ENCODE measurements around the gene TCEAL4.

Gene TCEAL4

DNA sequence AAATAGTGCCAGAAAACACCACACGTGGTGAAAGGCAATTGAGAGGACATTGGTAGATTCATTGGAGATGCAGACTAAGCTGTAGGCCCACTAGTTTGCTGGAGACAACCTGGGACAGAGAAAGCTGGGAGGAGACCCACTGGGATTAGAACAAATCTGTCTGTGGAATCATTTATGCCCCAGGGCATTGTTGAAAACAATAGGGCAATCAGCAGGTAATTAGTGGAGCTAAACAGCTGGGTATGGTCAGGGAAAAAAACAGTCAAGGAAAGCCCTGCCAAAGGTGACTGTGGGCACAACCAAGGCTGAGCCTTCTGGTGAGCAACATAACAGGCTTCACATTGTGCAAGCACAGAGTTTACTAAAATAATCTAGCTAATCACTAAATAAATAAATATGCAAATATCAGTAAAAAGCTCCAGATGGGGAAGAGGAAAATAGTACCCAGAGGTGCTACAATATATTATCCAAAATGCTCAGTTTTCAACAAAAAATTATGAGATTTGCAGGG is 31.4 kb downstream of the TCEAL4 start:
- no peak overlapping the region for H3K27ac ChIP-seq
- TF ChIP-seq, protein P1, sequence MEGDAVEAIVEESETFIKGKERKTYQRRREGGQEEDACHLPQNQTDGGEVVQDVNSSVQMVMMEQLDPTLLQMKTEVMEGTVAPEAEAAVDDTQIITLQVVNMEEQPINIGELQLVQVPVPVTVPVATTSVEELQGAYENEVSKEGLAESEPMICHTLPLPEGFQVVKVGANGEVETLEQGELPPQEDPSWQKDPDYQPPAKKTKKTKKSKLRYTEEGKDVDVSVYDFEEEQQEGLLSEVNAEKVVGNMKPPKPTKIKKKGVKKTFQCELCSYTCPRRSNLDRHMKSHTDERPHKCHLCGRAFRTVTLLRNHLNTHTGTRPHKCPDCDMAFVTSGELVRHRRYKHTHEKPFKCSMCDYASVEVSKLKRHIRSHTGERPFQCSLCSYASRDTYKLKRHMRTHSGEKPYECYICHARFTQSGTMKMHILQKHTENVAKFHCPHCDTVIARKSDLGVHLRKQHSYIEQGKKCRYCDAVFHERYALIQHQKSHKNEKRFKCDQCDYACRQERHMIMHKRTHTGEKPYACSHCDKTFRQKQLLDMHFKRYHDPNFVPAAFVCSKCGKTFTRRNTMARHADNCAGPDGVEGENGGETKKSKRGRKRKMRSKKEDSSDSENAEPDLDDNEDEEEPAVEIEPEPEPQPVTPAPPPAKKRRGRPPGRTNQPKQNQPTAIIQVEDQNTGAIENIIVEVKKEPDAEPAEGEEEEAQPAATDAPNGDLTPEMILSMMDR (conservative IDR thresholded peaks at IDR 0.05), result no peak

- TF ChIP-seq, protein P1 (conservative IDR thresholded peaks at IDR 0.05), result no peak
- no peak overlapping the region for H3K27ac ChIP-seq
These were observed 38.8 kb downstream of the TCEAL4 start for GRCh38 chrX:103624111-103624510.

- H3K27ac ChIP-seq, result no peak overlapping the region
- TF ChIP-seq, protein P1 (conservative IDR thresholded peaks at IDR 0.05), result no peak
These were observed 41.5 kb downstream of the TCEAL4 start for GRCh38 chrX:103626855-103627254.

GRCh38 chrX:103628386-103629317 is 43.3 kb downstream of the TCEAL4 start, which contains the start of gene TCEAL1:
Gene TCEAL1, plus strand, starts transcription at chrX:103628975. Its CDS starts 942 bp downstream, at chrX:103629917.
- peak within 1 kb of the TSS; percentile 78 for H3K27ac ChIP-seq
- TF ChIP-seq, protein P1 (conservative IDR thresholded peaks at IDR 0.05), result no peak

- H3K27ac ChIP-seq, result peak overlapping the region; percentile 78
- TF ChIP-seq, protein P1 (conservative IDR thresholded peaks at IDR 0.05), result peak; percentile 49
These were observed 44.2 kb downstream of the TCEAL4 start for GRCh38 chrX:103629318-103630170.

DNA sequence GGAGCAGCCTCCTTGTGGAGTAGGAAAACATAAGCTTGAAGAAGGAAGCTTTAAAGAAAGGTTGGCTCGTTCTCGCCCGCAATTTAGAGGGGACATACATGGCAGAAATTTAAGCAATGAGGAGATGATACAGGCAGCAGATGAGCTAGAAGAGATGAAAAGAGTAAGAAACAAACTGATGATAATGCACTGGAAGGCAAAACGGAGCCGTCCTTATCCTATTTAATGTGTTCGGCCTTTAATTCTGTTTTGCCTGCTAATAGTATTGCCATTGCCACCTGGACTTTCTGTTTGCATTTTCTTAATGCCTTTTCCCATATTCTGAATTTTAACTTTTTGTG is 44.8 kb downstream of the TCEAL4 start:
- peak overlapping the region; percentile 78 for H3K27ac ChIP-seq
- TF ChIP-seq, protein P1 (conservative IDR thresholded peaks at IDR 0.05), result no peak

GRCh38 chrX:103631145-103631544 is 45.8 kb downstream of the TCEAL4 start:
- TF ChIP-seq, protein P1 (conservative IDR thresholded peaks at IDR 0.05), result no peak
- H3K27ac ChIP-seq, result no peak overlapping the region
